ENCODE measurements around the gene TSN.

TSN gene

GRCh38 chr2:121776361-121776760 lies 20.9 kb downstream of the TSN start:
- H3K4me3 ChIP-seq (ENCODE audit: insufficient read depth, low read depth, low read length, poor library complexity, severe bottlenecking), result no peak overlapping the region
- no peak for DNase-seq
- no peaks in the 10 kb centered on the region for H3K4me1 ChIP-seq (ENCODE audit: control insufficient read depth, insufficient read depth, low read length, poor library complexity, severe bottlenecking)
- H3K36me3 ChIP-seq (ENCODE audit: control insufficient read depth, insufficient read depth, low read length), result no peaks in the 10 kb centered on the region
- no peaks in the 10 kb centered on the region for H3K27me3 ChIP-seq (replicated peaks; ENCODE audit: control insufficient read depth, insufficient read depth, low read length, poor library complexity, severe bottlenecking)
- no peaks in the 10 kb centered on the region for H3K9me3 ChIP-seq (ENCODE audit: control insufficient read depth, low read length)
- no peak overlapping the region for H3K27ac ChIP-seq (ENCODE audit: insufficient read depth, low read length, poor library complexity, severe bottlenecking)

- Histone ChIP-seq H3K27ac (ENCODE audit: insufficient read depth, low read length, poor library complexity, severe bottlenecking) (no peak overlapping the region), H3K9me3 (ENCODE audit: control insufficient read depth, low read length) (no peaks in the 10 kb centered on the region), H3K4me1 (ENCODE audit: control insufficient read depth, insufficient read depth, low read length, poor library complexity, severe bottlenecking) (no peaks in the 10 kb centered on the region), H3K4me3 (ENCODE audit: insufficient read depth, low read depth, low read length, poor library complexity, severe bottlenecking) (no peak overlapping the region), H3K36me3 (ENCODE audit: control insufficient read depth, insufficient read depth, low read length) (no peaks in the 10 kb centered on the region), H3K27me3 (replicated peaks; ENCODE audit: control insufficient read depth, insufficient read depth, low read length, poor library complexity, severe bottlenecking) (no peaks in the 10 kb centered on the region)
- no peak for DNase-seq
Observed at GRCh38 chr2:121776885-121777698, 21.6 kb downstream of the TSN start.

DNA sequence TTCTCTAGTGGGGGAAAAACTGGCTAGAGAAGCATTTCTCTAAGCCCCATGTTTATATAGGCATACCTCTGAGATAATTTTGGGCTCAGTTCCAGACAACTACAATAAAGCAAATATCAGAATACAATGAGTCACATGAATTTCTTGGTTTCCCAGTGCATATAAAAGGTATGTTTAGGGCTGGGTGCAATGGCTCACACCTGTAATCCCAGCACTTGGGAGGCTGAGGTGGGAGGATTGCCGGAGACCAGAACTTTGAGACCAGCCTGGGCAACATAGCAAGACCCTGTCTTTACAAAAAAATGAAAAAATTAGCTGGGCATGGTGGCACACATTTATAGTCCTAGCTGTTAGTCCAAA lies 22.2 kb downstream of the TSN start:
- Histone ChIP-seq H3K36me3 (ENCODE audit: control insufficient read depth, insufficient read depth, low read length) (no peaks in the 10 kb centered on the region), H3K4me1 (ENCODE audit: control insufficient read depth, insufficient read depth, low read length, poor library complexity, severe bottlenecking) (no peaks in the 10 kb centered on the region), H3K4me3 (ENCODE audit: insufficient read depth, low read depth, low read length, poor library complexity, severe bottlenecking) (no peak overlapping the region), H3K9me3 (ENCODE audit: control insufficient read depth, low read length) (no peaks in the 10 kb centered on the region), H3K27ac (ENCODE audit: insufficient read depth, low read length, poor library complexity, severe bottlenecking) (no peak overlapping the region), H3K27me3 (replicated peaks; ENCODE audit: control insufficient read depth, insufficient read depth, low read length, poor library complexity, severe bottlenecking) (no peaks in the 10 kb centered on the region)
- DNase-seq, result no peak

DNA sequence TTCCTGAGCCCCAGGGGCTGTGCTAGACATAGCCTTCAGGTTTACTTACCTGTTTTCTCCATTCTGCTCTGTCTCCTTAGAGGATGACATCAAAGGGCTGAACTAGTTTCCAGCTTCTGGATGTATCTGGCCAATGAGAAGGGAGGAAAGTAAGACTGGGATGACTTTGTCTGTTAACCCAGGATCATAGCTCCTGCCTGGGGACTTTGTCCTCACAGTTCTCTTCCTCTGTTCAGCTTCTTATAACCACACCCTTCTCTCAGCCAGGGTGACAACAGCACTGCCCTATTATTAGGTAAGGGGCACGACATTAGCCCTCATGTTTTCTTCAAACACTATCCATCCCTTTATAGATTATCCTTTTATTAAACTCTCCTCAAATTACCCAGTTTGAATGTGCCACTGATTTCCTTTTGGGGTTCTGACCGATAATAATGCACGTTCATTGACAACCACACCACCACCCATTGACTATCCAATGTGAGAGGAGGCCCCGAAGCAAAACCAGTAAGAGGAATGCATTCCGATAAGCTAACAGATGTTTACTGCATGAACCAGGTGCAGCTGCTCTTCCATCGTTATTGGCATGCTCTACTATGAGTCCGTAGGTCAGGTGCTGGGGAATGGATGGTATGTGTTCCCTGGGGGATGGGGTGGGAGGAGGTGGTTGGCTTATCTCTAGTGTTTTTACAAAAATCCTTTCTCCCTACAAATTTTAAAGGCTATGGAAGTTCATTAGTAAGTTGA lies 23.5 kb downstream of the TSN start:
- H3K36me3 ChIP-seq (ENCODE audit: control insufficient read depth, insufficient read depth, low read length), result no peaks in the 10 kb centered on the region
- H3K27ac ChIP-seq (ENCODE audit: insufficient read depth, low read length, poor library complexity, severe bottlenecking), result no peak overlapping the region
- H3K9me3 ChIP-seq (ENCODE audit: control insufficient read depth, low read length), result no peaks in the 10 kb centered on the region
- no peak overlapping the region for H3K4me3 ChIP-seq (ENCODE audit: insufficient read depth, low read depth, low read length, poor library complexity, severe bottlenecking)
- H3K4me1 ChIP-seq (ENCODE audit: control insufficient read depth, insufficient read depth, low read length, poor library complexity, severe bottlenecking), result no peaks in the 10 kb centered on the region
- H3K27me3 ChIP-seq (replicated peaks; ENCODE audit: control insufficient read depth, insufficient read depth, low read length, poor library complexity, severe bottlenecking), result no peaks in the 10 kb centered on the region
- no peak for DNase-seq

DNA sequence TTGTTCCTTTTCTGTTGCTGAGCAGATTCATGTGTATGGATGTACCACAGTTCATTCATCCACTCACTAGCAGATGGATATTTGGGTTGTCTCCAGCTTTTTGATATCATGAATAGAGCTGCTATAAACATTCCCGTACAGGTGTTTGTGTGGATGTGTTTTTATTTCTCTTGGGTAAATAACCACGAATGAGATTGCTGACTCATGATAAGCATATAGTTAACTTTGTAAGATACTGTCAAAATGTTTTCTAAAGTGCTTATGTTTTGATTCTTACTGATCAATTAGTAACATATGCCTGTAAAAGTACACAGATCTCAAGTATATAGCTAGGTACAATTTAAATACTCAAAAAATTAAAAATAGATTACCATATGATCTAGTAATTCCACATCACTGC lies 27.7 kb downstream of the TSN start:
- no peak overlapping the region for H3K27ac ChIP-seq (ENCODE audit: insufficient read depth, low read length, poor library complexity, severe bottlenecking)
- H3K9me3 ChIP-seq (ENCODE audit: control insufficient read depth, low read length), result no peaks in the 10 kb centered on the region
- no peak for DNase-seq
- no peaks in the 10 kb centered on the region for H3K4me1 ChIP-seq (ENCODE audit: control insufficient read depth, insufficient read depth, low read length, poor library complexity, severe bottlenecking)
- no peak overlapping the region for H3K4me3 ChIP-seq (ENCODE audit: insufficient read depth, low read depth, low read length, poor library complexity, severe bottlenecking)
- no peaks in the 10 kb centered on the region for H3K36me3 ChIP-seq (ENCODE audit: control insufficient read depth, insufficient read depth, low read length)
- no peaks in the 10 kb centered on the region for H3K27me3 ChIP-seq (replicated peaks; ENCODE audit: control insufficient read depth, insufficient read depth, low read length, poor library complexity, severe bottlenecking)

- Histone ChIP-seq H3K27me3 (replicated peaks; ENCODE audit: control insufficient read depth, insufficient read depth, low read length, poor library complexity, severe bottlenecking) (no peaks in the 10 kb centered on the region), H3K4me1 (ENCODE audit: control insufficient read depth, insufficient read depth, low read length, poor library complexity, severe bottlenecking) (no peaks in the 10 kb centered on the region), H3K36me3 (ENCODE audit: control insufficient read depth, insufficient read depth, low read length) (no peaks in the 10 kb centered on the region), H3K27ac (ENCODE audit: insufficient read depth, low read length, poor library complexity, severe bottlenecking) (no peak overlapping the region), H3K4me3 (ENCODE audit: insufficient read depth, low read depth, low read length, poor library complexity, severe bottlenecking) (no peak overlapping the region), H3K9me3 (ENCODE audit: control insufficient read depth, low read length) (no peaks in the 10 kb centered on the region)
- no peak for DNase-seq
Observed at GRCh38 chr2:121788685-121789084, 33.2 kb downstream of the TSN start.

- Histone ChIP-seq H3K27ac (ENCODE audit: insufficient read depth, low read length, poor library complexity, severe bottlenecking) (no peak overlapping the region), H3K9me3 (ENCODE audit: control insufficient read depth, low read length) (no peaks in the 10 kb centered on the region), H3K4me1 (ENCODE audit: control insufficient read depth, insufficient read depth, low read length, poor library complexity, severe bottlenecking) (no peaks in the 10 kb centered on the region), H3K27me3 (replicated peaks; ENCODE audit: control insufficient read depth, insufficient read depth, low read length, poor library complexity, severe bottlenecking) (no peaks in the 10 kb centered on the region), H3K4me3 (ENCODE audit: insufficient read depth, low read depth, low read length, poor library complexity, severe bottlenecking) (no peak overlapping the region), H3K36me3 (ENCODE audit: control insufficient read depth, insufficient read depth, low read length) (no peaks in the 10 kb centered on the region)
- DNase-seq, result no peak
Observed at GRCh38 chr2:121790276-121790956, 35.0 kb downstream of the TSN start.

DNA sequence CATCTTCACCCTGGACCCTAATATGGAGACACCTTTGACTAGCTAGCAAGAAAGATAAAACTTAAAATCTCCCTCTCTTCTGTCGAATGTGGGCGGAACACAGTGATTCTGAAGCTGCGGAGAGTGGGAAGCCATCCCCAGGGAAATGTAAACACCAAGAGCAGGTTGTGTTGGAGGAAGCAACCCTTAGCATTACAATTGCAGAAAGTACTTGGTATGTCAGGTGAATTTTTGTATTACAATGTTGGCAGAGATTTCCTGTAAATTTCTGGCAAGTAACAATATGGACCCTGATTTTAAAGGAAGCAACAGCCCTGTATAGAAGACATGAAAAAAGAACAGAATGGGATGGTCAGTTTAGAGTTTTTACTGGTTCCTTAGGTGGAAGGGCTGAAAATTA lies 35.8 kb downstream of the TSN start:
- H3K27ac ChIP-seq (ENCODE audit: insufficient read depth, low read length, poor library complexity, severe bottlenecking), result no peak overlapping the region
- DNase-seq, result no peak

DNA sequence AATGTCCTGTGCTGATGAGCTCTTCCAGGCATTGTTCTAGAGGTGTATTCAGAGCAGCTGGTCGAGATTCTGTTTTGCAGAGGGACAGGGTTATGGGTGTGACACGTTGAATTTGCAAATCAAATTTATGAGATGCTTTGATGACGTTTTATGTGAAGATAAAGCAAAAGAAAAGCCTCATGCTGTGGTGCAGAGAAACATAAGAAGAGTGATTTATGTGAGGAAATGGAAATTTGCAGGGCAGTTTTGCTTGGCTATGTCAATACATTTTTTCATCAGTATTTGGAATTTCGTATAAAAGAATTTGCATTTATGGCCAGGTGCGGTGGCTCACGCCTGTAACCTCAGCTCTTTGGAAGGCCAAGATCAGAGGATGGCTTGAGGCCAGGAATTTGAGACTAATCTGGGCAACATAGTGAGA lies 36.4 kb downstream of the TSN start:
- Histone ChIP-seq H3K4me1 (ENCODE audit: control insufficient read depth, insufficient read depth, low read length, poor library complexity, severe bottlenecking) (no peaks in the 10 kb centered on the region), H3K9me3 (ENCODE audit: control insufficient read depth, low read length) (no peaks in the 10 kb centered on the region), H3K36me3 (ENCODE audit: control insufficient read depth, insufficient read depth, low read length) (no peaks in the 10 kb centered on the region), H3K27me3 (replicated peaks; ENCODE audit: control insufficient read depth, insufficient read depth, low read length, poor library complexity, severe bottlenecking) (no peaks in the 10 kb centered on the region), H3K27ac (ENCODE audit: insufficient read depth, low read length, poor library complexity, severe bottlenecking) (no peak overlapping the region), H3K4me3 (ENCODE audit: insufficient read depth, low read depth, low read length, poor library complexity, severe bottlenecking) (no peak overlapping the region)
- no peak for DNase-seq

More for the DNA sequence above, 35.8 kb downstream of the TSN start:
- H3K36me3 ChIP-seq (ENCODE audit: control insufficient read depth, insufficient read depth, low read length), result no peaks in the 10 kb centered on the region
- H3K4me1 ChIP-seq (ENCODE audit: control insufficient read depth, insufficient read depth, low read length, poor library complexity, severe bottlenecking), result no peaks in the 10 kb centered on the region
- H3K27me3 ChIP-seq (replicated peaks; ENCODE audit: control insufficient read depth, insufficient read depth, low read length, poor library complexity, severe bottlenecking), result no peaks in the 10 kb centered on the region
- no peak overlapping the region for H3K4me3 ChIP-seq (ENCODE audit: insufficient read depth, low read depth, low read length, poor library complexity, severe bottlenecking)
- H3K9me3 ChIP-seq (ENCODE audit: control insufficient read depth, low read length), result no peaks in the 10 kb centered on the region

- no peak overlapping the region for H3K27ac ChIP-seq (ENCODE audit: insufficient read depth, low read length, poor library complexity, severe bottlenecking)
- H3K36me3 ChIP-seq (ENCODE audit: control insufficient read depth, insufficient read depth, low read length), result no peaks in the 10 kb centered on the region
- H3K27me3 ChIP-seq (replicated peaks; ENCODE audit: control insufficient read depth, insufficient read depth, low read length, poor library complexity, severe bottlenecking), result no peaks in the 10 kb centered on the region
- no peaks in the 10 kb centered on the region for H3K4me1 ChIP-seq (ENCODE audit: control insufficient read depth, insufficient read depth, low read length, poor library complexity, severe bottlenecking)
- H3K4me3 ChIP-seq (ENCODE audit: insufficient read depth, low read depth, low read length, poor library complexity, severe bottlenecking), result no peak overlapping the region
- no peaks in the 10 kb centered on the region for H3K9me3 ChIP-seq (ENCODE audit: control insufficient read depth, low read length)
- no peak for DNase-seq
Observed at GRCh38 chr2:121793816-121794215, 38.4 kb downstream of the TSN start.
